Retina (tissue), 1 donor: ENCODE results near the gene RYR2.

Experiments
- DNase-seq: peaks from one replicate; pipeline ENCODE4 v3.0.0-alpha.2; 2016

The RYR2 gene

GRCh38 chr1:237041795-237042525, at the start of gene RYR2:
TSS of gene RYR2 (plus strand) at chr1:237042184. CDS start at chr1:237042522, 338 bp downstream.
- peak; percentile 73 for DNase-seq

GRCh38 chr1:236992449-236992848, 49.5 kb upstream of the RYR2 start:
- no peak for DNase-seq

GRCh38 chr1:236994450-236994849, 47.5 kb upstream of the RYR2 start:
- no peak for DNase-seq

GRCh38 chr1:236997361-236997760, 44.6 kb upstream of the RYR2 start:
- no peak for DNase-seq

- DNase-seq: peak; percentile 51
Observed at GRCh38 chr1:236997882-236998281, 44.1 kb upstream of the RYR2 start.

GRCh38 chr1:236998546-236998945, 43.4 kb upstream of the RYR2 start:
- peak; percentile 47 for DNase-seq

GRCh38 chr1:237000191-237000590, 41.8 kb upstream of the RYR2 start:
- DNase-seq: no peak

- DNase-seq: no peak
Observed at GRCh38 chr1:237003516-237003915, 38.5 kb upstream of the RYR2 start.

- no peak for DNase-seq
Observed at GRCh38 chr1:237004116-237004515, 37.9 kb upstream of the RYR2 start, which contains the start of gene MT1HL1. TSS of gene MT1HL1 (minus strand) at chr1:237004441. CDS start at chr1:237004372, 69 bp downstream.

- DNase-seq: peak; percentile 33
Observed at GRCh38 chr1:237005674-237006073, 36.3 kb upstream of the RYR2 start.

- DNase-seq: no peak
Observed at GRCh38 chr1:237007147-237007881, 34.7 kb upstream of the RYR2 start.

GRCh38 chr1:237009611-237010010, 32.4 kb upstream of the RYR2 start:
- DNase-seq: no peak

GRCh38 chr1:237011432-237011831, 30.6 kb upstream of the RYR2 start:
- DNase-seq: no peak

GRCh38 chr1:237012361-237012760, 29.6 kb upstream of the RYR2 start:
- DNase-seq: no peak

GRCh38 chr1:237012788-237013383, 29.1 kb upstream of the RYR2 start:
- DNase-seq: no peak

GRCh38 chr1:237013608-237014007, 28.4 kb upstream of the RYR2 start:
- no peak for DNase-seq

GRCh38 chr1:237016626-237017025, 25.4 kb upstream of the RYR2 start:
- DNase-seq: no peak

- no peak for DNase-seq
Observed at GRCh38 chr1:237018896-237019295, 23.1 kb upstream of the RYR2 start.

- DNase-seq: no peak
Observed at GRCh38 chr1:237025358-237026074, 16.5 kb upstream of the RYR2 start.

- DNase-seq: no peak
Observed at GRCh38 chr1:237029240-237029639, 12.7 kb upstream of the RYR2 start.

- no peak for DNase-seq
Observed at GRCh38 chr1:237029850-237030535, 12.0 kb upstream of the RYR2 start.

GRCh38 chr1:237031480-237031879, 10.5 kb upstream of the RYR2 start:
- no peak for DNase-seq

GRCh38 chr1:237032029-237032428, 10.0 kb upstream of the RYR2 start:
- no peak for DNase-seq
